Gastrocnemius medialis (tissue), 4 donors: Measurements from ENCODE around the gene RRP12. TPM values are rescaled to one million over a fixed set of nuclear protein-coding genes. Genes with fewer than 3 reads are reported as not detected.
"Not testable (repeated sequence)": the region's sequence is repeated elsewhere in the genome, so short reads cannot be mapped to it uniquely, and the experiment has no call there.

Experiments
- ATAC-seq, 2 donors: fragments of 150-250 bp; one replicate each; pipeline ENCODE4 v1.9.1; 2016
- DNase-seq, 2 donors: peaks; one replicate each; pipeline ENCODE4 v3.0.0-alpha.2; 2019
- H3K27ac ChIP-seq, 4 donors: fragments of 200-600 bp; sonication (generic); 1 replicate in 1 of 4; 2 replicates in 3 of 4; pipeline ENCODE4 v1.5.1; 2016 to 2018; ENCODE audit warnings: mild to moderate bottlenecking in 2 of 4, moderate library complexity in 1 of 4
- H3K27me3 ChIP-seq, 3 donors: fragments of 200-600 bp; sonication (generic) in 2 of 3; 1 replicate in 1 of 3; 2 replicates in 2 of 3; pipeline versions ENCODE4 v1.5.1 to v1.6.0; 2016 to 2019; ENCODE audit warnings: mild to moderate bottlenecking in 1 of 3, moderate library complexity in 1 of 3
- H3K36me3 ChIP-seq, 2 donors: fragments of 200-600 bp; sonication (generic) in 1 of 2; one replicate each; pipeline ENCODE4 v1.5.1; 2017 to 2018
- H3K4me1 ChIP-seq, 2 donors: fragments of 200-600 bp; sonication (generic) in 1 of 2; one replicate each; pipeline ENCODE4 v1.5.1; 2016 to 2017; ENCODE audit warnings: mild to moderate bottlenecking in 2 of 2
- H3K4me3 ChIP-seq, 4 donors: fragments of 200-600 bp; sonication (generic) in 3 of 4; 1 replicate in 1 of 4; 2 replicates in 3 of 4; pipeline ENCODE4 v1.5.1; 2016 to 2019; ENCODE audit warnings: mild to moderate bottlenecking in 2 of 4
- H3K9me3 ChIP-seq, 3 donors: fragments of 200-600 bp; sonication (generic) in 2 of 3; 1 replicate in 1 of 3; 2 replicates in 2 of 3; pipeline ENCODE4 v1.5.1; 2016 to 2019
- CTCF ChIP-seq, 5 experiments: fragments of 450-650 bp in 3 of 5; fragments of 200-600 bp in 2 of 5; sonication (generic) in 2 of 5; IDR thresholded peaks in 4 of 5; conservative IDR thresholded peaks in 1 of 5; 1 replicate in 4 of 5; 2 replicates in 1 of 5; pipeline ENCODE4 v1.5.1; 2016 to 2019; ENCODE audit warnings: antibody characterized with exemption in 5 of 5, mild to moderate bottlenecking in 3 of 5, moderate library complexity in 3 of 5
- POLR2A ChIP-seq, 2 donors: fragments of 450-650 bp; IDR thresholded peaks; one replicate each; pipeline ENCODE4 v1.6.1; 2017; ENCODE audit warnings: antibody characterized with exemption in 2 of 2, mild to moderate bottlenecking in 2 of 2, moderate library complexity in 2 of 2
- in situ Hi-C, 4 donors: fragments of 200-750 bp; cut with MboI; loops; one replicate each; pipeline versions ENCODE4 v1.15.0 to v1.8.0; 2017; ENCODE audit warnings: low sequenced_read_pairs in 4 of 4
- intact Hi-C: fragments of 100-400 bp; cut with DNase I; formaldehyde crosslinking; loops from one replicate; pipeline ENCODE4 v1.15.1; 2023; ENCODE audit warnings: low total_unique reads
- total RNA-seq, 4 donors: library from RNA; depleted of rRNA; stranded (reverse); fragments of >200 nt; gene quantifications; one replicate each; pipeline versions ENCODE4 v1.1.0 to v1.2.3, GENCODE V29; 2016

RRP12 gene
- total RNA-seq, 4 donors from 2014 or later = 41.9 to 61.4 (median 49.9) TPM

GRCh38 chr10:97407211-97407951, 6.2 kb upstream of the RRP12 start:
- intact Hi-C loops (loop anchor here (5.0 kb wide), 1 partner anchor 145 kb away; no protein-coding TSS in a partner anchor), in situ Hi-C loops (no loop called here)
- Histone ChIP-seq H3K9me3 (no peaks in the 10 kb centered on the region), H3K36me3 (no peaks in the 10 kb centered on the region), H3K4me3 (no peak overlapping the region), H3K27me3 (no peaks in the 10 kb centered on the region), H3K27ac (peak overlapping the region in 1 of 4 donors; percentile 5), H3K4me1 (peaks cover 4 to 9% of the 10 kb centered on the region in 2 donors)
- DNase-seq (no peak), ATAC-seq (peak; percentile 91 to 93)
- TF ChIP-seq CTCF (IDR thresholded peaks at IDR 0.05 in 4 of 5, conservative IDR thresholded peaks at IDR 0.05 in 1 of 5) (peak; percentile 62 to 82 (median 74)), POLR2A (IDR thresholded peaks at IDR 0.05) (no peak)

- H3K27me3 ChIP-seq, H3K9me3 ChIP-seq, H3K27ac ChIP-seq, ATAC-seq, in situ Hi-C loops, H3K36me3 ChIP-seq, H3K4me3 ChIP-seq: not testable (repeated sequence)
- peaks cover 4 to 14% of the 10 kb centered on the region in 2 donors for H3K4me1 ChIP-seq
- intact Hi-C loops = loop anchor here (5.0 kb wide), 1 partner anchor 146 kb away; no protein-coding TSS in a partner anchor
- peak in 1 of 2 donors; percentile 32 for DNase-seq
These were observed 5.3 kb upstream of the RRP12 start for GRCh38 chr10:97406483-97406882.

DNA sequence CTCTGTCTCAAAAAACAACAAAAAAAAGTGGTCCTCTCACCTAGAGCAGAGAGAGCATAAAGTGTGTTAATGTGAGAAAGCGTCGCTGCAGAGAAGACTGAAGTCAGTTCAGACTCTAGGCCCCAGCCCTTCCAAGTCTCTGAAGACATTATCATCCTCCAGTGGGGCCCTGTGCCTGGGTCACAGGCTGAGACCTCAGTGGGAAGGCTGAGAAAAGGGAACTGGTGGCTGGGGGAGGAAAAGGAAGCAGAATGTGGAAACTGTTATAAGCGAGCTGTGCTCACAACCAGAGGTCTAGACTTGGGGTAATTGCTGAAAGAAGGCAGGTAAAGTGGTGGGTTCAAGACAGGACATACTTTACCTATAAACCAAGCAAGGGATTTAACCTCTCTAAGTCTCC, 4.9 kb upstream of the RRP12 start:
- DNase-seq = no peak
- H3K9me3 ChIP-seq = no peaks in the 10 kb centered on the region
- H3K4me3 ChIP-seq = no peak overlapping the region
- intact Hi-C loops = loop anchor here (5.0 kb wide), 1 partner anchor 146 kb away; no protein-coding TSS in a partner anchor
- no peaks in the 10 kb centered on the region for H3K36me3 ChIP-seq
- H3K4me1 ChIP-seq = peaks cover 4 to 16% of the 10 kb centered on the region in 2 donors
- TF ChIP-seq CTCF (IDR thresholded peaks at IDR 0.05 in 4 of 5, conservative IDR thresholded peaks at IDR 0.05 in 1 of 5) (no peak), POLR2A (IDR thresholded peaks at IDR 0.05) (no peak)
- in situ Hi-C loops = no loop called here
- no peak overlapping the region for H3K27ac ChIP-seq
- ATAC-seq = no peak
- no peaks in the 10 kb centered on the region for H3K27me3 ChIP-seq

GRCh38 chr10:97404044-97404443, 2.9 kb upstream of the RRP12 start:
- Histone ChIP-seq H3K9me3 (no peaks in the 10 kb centered on the region), H3K4me3 (no peak overlapping the region), H3K36me3 (peaks cover 0 to 3% of the 10 kb centered on the region in 2 donors), H3K27me3 (no peaks in the 10 kb centered on the region), H3K4me1 (peaks cover 18 to 24% of the 10 kb centered on the region in 2 donors), H3K27ac (no peak overlapping the region)
- no peak for DNase-seq
- intact Hi-C loops = loop anchor here (5.0 kb wide), 1 partner anchor 333 kb away; the partner anchor contains the start of gene ZFYVE27
- in situ Hi-C loops = no loop called here
- TF ChIP-seq CTCF (IDR thresholded peaks at IDR 0.05 in 4 of 5, conservative IDR thresholded peaks at IDR 0.05 in 1 of 5) (no peak), POLR2A (IDR thresholded peaks at IDR 0.05) (no peak)
- no peak for ATAC-seq

- in situ Hi-C loops (no loop called here), intact Hi-C loops (loop anchor here (2.0 to 5.0 kb wide), 3 partner anchors 25 to 336 kb away; partner anchors contain the start of genes FRAT2, PGAM1 and ZFYVE27)
- peaks cover 14 to 15% of the 10 kb centered on the region in 2 donors for H3K4me1 ChIP-seq
- ATAC-seq (no peak), DNase-seq (no peak)
- peak overlapping the region; percentile 89 to 97 (median 94) for H3K27ac ChIP-seq
- no peak for TF ChIP-seq POLR2A (IDR thresholded peaks at IDR 0.05)
- no peak for TF ChIP-seq CTCF (IDR thresholded peaks at IDR 0.05 in 4 of 5, conservative IDR thresholded peaks at IDR 0.05 in 1 of 5)
- no peaks in the 10 kb centered on the region for H3K9me3 ChIP-seq
- peak overlapping the region; percentile 72 to 97 (median 94) for H3K4me3 ChIP-seq
- H3K36me3 ChIP-seq = peaks cover 0 to 24% of the 10 kb centered on the region in 2 donors
- no peaks in the 10 kb centered on the region for H3K27me3 ChIP-seq
These were observed 347 bp upstream of the RRP12 start for GRCh38 chr10:97401455-97401919.
